Measurements from ENCODE around the gene REEP2.
A peak's percentile ranks its signal among the peaks of the same experiment; 100 is the strongest.

Gene REEP2

DNA sequence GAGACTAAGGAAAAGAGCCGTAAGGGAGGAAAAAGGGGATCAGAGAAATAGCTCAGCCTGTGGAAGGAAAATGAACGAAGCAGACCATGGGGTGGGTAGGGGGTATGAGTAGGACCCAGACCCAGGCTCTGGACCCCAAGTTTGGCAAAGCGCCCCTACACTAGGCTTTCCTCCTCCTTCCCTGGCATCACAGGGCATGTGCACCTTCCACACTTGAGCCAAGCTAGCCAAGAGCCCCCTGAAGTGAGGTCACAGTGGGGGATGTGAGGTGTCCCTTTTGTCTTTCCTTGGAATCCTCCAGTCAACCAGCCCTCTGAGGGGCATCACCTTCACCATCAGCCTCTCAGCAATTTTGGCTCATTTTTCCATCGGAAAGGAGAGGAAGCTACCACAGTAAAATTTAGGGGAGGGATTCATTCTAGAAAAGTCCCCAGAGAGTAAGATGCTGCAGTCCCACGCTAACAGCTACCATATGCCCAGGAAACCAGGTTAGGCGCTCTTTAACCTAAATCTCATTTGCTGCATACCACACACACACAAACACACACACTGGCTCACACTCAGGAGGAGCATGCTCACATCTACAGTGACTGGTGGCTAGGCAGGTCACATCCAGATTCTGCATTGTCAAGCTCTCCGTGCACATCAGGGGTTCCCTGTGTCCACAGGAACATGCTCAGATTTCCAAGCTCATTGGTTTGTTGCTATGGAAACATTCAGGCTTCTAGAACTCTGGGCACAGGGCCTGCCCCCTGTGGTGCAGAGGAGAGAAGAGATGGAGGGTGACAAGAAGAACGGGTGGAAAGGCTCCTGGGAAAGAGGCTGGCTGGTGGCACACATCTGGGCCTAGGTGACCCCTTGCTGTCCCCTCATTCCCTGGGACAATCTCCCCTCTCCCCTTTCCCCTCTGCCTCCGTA, 9.9 kb downstream of the REEP2 start:
- DNase-seq: no peak

DNA sequence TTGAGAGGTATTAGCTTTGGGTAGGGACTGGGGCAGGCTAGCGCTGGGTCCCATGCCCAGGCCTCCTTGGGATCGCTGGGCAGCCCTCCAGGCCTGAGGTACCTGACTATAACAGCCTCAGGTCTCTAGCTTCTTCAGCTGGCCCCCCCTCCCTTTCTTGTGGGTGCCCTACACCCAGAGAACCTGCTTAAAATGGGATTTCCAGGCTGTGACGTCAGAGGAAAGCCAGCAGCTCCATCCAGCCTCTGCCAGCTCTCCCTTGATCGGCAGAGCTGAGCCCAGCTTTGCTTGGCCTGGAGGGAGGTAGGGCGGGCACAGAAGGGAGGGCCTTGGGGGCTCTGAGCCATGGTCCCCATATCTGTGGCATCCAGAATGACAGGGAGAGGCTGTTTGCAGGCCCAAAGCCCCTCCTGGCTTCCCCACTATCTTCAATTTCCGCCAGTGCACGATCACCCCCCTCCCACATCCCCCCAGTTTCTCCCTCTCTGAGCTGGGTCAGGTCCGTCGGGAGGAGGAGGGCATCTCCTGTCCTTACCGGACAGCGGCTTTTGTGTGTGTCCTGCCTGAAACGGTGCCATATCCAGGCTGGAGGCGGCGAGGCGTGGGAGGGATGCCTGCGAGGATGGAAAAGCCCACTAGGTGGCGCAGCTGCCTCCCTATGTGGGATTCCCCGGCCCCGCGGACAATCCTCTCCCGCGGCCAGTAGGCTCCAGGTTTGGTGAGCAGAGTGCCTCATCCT, 10.8 kb downstream of the REEP2 start:
- DNase-seq: peak; percentile 54

DNA sequence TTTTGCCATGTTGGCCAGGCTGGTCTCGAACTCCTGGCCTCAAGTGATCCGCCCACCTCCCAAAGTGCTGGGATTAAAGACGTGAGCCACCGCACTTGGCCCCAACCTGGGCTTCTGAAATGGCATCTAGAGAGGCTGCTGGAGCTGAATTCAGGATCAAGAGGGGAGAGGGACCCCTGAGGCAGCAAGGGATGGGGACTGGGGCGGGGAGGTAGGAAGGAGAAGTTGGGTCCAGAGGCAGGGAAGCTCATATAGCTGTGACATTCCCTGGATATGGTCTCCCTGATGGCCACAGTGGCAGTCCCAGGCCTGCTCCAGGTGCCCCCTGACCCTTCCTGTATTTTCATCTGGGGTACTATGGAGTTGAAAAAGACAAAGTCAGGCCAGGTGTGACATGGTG, 12.1 kb downstream of the REEP2 start:
- DNase-seq: no peak

- no peak for DNase-seq
Measured at GRCh38 chr5:138452720-138453119, 13.9 kb downstream of the REEP2 start.

GRCh38 chr5:138453590-138453989, 14.7 kb downstream of the REEP2 start:
- no peak for DNase-seq

- no peak for DNase-seq
Measured at GRCh38 chr5:138454121-138454520, 15.3 kb downstream of the REEP2 start.

- DNase-seq: no peak
Measured at GRCh38 chr5:138455232-138455930, 16.5 kb downstream of the REEP2 start.

- DNase-seq: no peak
Measured at GRCh38 chr5:138457531-138458275, 18.8 kb downstream of the REEP2 start.

DNA sequence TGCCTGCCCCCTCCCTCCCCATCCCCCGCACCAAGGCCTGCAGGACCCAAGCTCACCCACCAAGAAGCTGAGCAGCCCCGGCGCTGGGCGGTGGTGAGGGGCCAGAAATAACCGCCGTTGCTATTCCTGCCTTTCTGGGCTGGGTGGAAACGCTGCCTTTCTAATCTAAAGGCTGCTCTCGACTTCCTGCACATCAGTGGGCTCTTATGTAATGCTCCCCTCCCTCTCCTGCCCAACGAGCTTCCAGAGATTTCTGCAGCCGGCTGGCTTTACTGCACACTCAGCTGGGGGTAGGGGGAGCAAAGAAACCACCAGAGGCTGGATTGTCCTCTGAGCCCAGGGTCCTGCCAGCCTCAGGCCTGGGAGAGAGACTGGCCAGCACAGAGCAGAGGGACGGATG, 19.5 kb downstream of the REEP2 start:
- DNase-seq: no peak

GRCh38 chr5:138458856-138459255, 20.0 kb downstream of the REEP2 start:
- DNase-seq: no peak

- no peak for DNase-seq
Measured at GRCh38 chr5:138459311-138459933, 20.6 kb downstream of the REEP2 start.

DNA sequence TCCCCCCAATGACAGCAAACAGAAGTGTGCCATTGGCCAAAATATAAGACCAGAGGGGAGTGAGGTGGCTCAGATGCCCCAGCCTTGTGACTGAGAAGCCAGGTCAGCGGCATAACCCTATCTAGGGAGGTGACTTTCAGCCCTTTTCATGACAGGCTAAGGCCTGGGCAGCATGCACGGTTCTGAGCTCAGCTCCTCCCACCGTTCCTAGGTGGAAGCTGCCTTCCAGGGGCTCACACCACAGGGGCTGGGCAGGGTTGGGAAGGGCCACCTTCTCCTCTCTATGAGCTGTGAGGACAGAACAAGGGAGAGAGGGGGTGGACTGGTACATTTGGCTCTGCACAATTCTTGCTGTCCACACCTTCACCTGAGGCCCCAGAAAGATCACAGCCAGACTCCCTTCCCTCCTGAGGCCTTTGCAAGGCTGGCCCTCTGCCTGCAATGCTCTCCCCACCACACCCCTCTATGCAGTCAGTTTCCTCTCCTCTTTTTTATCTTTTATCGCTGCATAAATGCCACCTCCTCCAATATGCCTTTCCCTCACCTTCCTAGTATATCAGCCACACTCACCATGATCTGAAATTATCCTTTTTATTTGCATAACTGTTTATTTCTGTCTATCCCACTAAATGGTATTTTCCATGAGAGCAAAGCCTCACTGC, 21.3 kb downstream of the REEP2 start:
- no peak for DNase-seq

DNA sequence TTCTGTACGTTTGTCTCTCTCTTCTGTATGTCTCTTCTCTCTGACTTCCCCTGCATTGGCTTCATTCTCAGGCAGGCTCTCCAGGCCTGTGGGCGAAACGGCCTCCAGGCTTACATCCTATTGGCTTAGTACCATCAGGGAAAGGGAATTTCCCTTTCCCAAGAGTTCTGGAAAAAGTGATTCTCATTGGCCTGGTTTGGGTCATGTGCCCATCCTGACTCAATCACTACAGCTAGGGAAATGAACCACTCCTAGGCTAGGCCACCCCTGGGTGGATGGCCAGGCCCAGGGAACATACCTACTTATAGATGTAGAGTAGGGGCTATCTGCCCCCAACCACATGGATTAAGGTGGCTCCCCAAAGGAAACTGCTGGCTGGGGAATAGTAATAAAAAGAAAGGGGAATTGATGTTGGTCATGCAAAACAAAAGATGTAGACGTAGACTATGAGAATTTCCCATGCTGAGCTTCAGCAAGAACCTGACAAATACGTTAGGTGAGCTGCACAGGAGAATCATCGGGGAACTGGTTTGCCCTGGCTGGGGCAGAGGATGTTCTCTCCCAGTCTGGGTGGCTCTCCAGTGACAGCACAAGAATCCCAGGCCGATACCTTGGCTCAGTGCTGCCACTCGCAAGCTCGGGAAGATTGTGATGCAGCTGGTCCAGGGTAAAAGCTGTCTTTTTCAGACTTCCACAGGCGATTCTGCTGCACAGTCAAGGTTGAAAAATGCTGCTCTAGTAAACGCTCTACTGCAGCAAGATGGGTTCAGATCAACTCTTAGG, 22.7 kb downstream of the REEP2 start:
- DNase-seq: no peak

DNA sequence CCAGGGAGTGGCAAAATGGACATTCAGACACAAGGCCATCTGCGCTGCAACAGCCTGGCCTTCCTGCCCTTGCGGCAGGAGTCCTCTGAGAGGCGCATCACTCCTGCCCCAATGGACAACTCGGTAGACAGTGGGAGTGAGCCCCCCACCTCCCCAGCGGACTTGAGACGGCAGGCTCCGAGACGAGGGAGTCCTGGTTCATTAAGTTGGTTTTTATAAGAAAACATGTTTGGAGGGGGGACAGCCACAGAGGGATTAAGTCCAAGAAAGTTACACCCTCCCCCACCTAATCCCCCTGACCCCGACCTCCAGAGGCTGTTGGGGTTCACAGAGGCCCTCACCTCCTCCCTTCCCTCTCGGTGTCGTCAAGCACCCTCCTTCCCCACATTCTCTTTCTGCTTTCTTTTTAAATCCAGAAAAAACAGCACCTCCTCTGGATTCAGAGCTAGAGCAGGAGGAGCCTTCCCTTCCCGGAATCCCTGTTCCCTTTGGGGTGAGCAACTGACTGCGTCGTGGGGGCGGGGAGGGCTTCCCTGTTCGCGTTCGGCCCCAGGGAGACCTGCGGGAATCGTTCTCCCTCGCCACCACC, 24.7 kb downstream of the REEP2 start:
- DNase-seq: no peak

DNA sequence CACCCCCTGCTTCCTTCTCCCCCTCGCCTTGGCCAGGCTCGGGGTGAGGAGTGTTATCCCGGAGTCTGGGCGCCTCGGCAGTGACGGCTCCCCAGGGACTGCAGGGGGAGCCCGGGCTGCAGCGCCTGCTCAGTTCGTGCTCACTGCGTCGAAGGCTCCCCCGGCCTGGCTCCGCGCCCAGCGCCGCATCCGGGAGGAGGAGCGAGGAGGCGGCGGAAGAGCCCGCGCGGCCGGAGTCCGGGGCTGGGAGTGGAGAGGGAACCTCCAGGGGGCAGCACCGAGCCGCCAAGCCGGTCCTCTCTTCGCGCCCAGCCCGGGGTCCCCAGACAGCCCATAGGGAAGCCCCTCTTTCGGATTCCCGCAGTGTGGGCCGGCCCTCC, 25.1 kb downstream of the REEP2 start:
- DNase-seq: peak; percentile 76

DNA sequence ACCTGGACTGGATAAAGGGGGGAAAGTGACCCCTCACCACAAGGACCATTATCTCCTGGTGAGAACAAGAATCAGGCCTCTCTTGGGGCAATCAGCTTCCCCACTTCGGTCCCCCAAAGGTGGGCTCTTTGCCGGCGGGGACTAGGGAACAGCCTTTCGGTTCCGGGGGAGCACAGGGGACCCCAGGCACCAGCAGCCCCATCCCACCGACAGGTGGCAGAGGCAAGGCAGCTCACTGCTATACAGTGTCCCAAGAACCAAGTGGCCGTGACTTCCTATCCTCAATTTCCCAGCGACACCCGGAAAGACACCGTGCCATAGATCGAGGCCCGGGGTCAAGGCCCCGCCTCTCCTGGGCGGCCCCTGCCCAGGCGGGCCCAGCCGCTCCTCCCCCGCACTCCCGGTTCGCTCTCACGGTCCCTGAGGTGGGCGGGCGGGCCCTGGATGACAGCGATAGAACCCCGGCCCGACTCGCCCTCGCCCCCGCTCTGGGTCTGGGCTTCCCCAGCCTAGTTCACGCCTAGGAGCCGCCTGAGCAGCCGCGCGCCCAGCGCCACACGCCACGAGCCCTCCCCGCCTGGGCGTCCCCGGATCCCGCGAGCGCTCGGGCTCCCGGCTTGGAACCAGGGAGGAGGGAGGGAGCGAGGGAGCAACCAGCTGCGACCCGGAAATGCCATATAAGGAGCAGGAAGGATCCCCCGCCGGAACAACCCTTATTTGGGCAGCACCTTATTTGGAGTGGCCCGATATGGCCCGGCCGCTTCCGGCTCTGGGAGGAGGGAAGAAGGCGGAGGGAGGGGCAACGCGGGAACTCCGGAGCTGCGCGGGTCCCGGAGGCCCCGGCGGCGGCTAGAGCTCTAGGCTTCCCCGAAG, 25.8 kb downstream of the REEP2 start:
- peak; percentile 92 for DNase-seq

DNA sequence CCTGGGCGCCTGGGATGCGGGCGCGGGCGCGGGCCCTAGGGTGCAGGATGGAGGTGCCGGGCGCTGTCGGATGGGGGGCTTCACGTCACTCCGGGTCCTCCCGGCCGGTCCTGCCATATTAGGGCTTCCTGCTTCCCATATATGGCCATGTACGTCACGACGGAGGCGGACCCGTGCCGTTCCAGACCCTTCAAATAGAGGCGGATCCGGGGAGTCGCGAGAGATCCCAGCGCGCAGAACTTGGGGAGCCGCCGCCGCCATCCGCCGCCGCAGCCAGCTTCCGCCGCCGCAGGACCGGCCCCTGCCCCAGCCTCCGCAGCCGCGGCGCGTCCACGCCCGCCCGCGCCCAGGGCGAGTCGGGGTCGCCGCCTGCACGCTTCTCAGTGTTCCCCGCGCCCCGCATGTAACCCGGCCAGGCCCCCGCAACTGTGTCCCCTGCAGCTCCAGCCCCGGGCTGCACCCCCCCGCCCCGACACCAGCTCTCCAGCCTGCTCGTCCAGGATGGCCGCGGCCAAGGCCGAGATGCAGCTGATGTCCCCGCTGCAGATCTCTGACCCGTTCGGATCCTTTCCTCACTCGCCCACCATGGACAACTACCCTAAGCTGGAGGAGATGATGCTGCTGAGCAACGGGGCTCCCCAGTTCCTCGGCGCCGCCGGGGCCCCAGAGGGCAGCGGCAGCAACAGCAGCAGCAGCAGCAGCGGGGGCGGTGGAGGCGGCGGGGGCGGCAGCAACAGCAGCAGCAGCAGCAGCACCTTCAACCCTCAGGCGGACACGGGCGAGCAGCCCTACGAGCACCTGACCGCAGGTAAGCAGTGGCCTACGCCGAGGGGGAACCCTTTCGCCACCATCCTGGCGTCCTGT, 26.6 kb downstream of the REEP2 start, which contains the start of gene EGR1:
Gene EGR1, plus strand, starts transcription at position 219 of the 864 bp plus-strand sequence. Its CDS starts 283 bp downstream, at position 502.
- DNase-seq: peak; percentile 79

Data from SHP77 treated with DMSO at 0.1 percent for 48 hours (cell line).